Measurements from ENCODE around the gene MAL.

The MAL gene

GRCh38 chr2:94993176-94994062, 32.1 kb upstream of the MAL start:
- H3K27ac ChIP-seq = no peak overlapping the region
- TF ChIP-seq, protein P1, sequence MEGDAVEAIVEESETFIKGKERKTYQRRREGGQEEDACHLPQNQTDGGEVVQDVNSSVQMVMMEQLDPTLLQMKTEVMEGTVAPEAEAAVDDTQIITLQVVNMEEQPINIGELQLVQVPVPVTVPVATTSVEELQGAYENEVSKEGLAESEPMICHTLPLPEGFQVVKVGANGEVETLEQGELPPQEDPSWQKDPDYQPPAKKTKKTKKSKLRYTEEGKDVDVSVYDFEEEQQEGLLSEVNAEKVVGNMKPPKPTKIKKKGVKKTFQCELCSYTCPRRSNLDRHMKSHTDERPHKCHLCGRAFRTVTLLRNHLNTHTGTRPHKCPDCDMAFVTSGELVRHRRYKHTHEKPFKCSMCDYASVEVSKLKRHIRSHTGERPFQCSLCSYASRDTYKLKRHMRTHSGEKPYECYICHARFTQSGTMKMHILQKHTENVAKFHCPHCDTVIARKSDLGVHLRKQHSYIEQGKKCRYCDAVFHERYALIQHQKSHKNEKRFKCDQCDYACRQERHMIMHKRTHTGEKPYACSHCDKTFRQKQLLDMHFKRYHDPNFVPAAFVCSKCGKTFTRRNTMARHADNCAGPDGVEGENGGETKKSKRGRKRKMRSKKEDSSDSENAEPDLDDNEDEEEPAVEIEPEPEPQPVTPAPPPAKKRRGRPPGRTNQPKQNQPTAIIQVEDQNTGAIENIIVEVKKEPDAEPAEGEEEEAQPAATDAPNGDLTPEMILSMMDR (conservative IDR thresholded peaks at IDR 0.05) = no peak
- no peak for TF ChIP-seq ZFX (IDR thresholded peaks at IDR 0.05)

DNA sequence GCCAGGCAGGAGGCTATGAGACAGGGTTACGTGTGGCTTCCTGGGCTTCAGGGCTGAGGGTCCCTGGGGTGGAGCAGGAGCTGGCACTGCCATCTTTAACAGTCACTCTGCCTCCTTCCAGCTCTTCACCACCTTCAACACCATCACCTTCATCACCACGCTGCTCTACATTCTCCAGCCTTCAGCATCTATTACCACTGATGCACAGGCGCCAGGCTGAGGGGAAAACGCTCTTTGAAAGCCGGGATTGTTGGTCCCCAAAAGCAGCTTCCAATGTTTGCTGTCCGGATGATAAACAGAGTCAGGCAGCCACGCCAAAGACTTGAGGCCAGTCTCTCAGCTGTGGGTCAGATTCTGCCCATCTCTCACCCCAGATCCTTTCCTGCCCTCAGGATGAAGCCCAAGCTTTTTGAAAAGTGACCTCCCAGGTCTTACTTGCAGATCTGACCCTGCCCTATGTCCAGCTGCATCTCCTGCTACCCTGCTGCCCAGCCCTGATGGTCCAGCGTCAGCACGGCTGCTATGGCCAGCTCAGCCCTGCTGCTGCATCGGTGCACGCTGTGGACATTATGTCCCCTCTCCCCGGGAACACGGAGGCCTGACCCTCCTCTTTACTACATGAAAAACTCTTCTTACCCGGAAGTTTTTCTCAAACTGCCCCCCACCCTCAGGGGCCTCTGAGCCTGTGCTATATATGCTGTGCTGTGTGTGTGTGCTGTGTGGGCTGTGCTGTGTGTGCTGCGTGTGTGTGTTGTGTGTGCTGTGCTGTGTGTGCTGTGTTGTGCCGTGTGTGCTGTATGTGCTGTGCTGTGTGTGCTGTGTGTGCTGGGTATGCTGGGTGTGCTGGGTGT, 31.2 kb upstream of the MAL start:
- H3K27ac ChIP-seq = no peak overlapping the region
- no peak for TF ChIP-seq ZFX (IDR thresholded peaks at IDR 0.05)
- TF ChIP-seq, protein P1 (conservative IDR thresholded peaks at IDR 0.05) = no peak

DNA sequence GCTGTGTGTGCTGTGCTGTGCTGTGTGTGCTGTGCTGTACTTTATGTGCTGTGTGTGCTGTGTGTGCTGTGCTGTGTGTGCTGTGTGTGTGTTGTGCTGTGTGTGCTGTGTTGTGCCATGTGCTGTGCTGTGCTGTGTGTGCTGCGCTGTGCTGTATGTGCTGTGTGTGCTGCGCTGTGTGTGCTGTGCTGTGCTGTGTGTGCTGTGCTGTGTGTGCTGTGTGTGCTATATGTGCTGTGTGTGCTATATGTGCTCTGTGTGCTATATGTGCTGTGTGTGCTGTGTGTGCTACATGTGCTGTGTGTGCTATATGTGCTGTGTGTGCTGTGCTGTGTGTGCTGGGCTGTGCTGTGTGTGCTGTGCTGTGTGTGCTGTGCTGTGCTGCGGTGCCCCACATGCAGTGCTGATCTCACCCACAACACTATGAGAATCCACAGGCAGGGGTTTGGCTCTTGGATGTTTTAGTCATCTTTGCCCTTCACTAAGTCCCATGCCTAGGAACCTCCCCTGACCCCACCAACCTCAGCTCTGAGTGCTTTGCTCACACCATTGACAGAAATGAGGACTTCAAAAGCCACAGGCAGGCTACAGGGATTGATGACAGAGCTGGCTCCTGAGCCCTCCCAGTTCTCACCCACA, 30.5 kb upstream of the MAL start:
- no peak overlapping the region for H3K27ac ChIP-seq
- TF ChIP-seq, protein P1 (conservative IDR thresholded peaks at IDR 0.05) = no peak
- no peak for TF ChIP-seq ZFX (IDR thresholded peaks at IDR 0.05)

DNA sequence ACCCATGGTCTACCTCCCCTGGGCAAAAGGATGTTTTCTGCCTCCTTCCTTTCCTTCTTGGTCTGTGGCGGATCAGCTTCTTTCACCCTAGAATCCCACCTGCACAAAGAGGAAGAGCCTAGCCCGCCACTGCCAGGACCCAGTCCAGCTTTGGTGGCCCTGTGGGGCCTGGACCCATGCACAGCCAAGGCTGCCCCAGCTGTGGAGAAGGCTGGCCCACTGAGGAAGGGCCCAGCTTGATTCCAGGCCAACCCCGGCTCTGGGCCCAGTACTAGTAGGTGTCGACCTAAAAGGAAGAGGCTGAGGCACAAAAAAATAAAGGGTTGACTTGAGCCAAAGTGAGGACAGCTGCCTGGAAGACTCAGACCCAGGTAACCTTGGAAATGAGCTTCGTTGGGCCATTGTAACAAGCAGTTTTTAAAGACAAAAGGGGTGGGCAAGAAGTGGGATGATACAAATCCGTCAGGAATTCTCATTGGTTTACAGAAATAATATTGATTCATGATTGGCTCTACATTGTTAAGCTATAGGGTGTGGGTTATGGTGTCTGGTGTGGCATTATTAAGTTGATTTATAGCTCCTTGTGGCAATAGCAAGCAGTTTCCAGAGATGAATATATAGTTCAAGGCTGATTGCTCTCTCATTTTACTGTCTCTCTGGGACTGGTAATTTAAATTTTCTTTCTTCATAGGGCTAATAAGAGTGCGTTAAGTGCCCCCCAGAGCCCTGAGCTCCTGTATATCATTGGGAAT, 29.8 kb upstream of the MAL start:
- TF ChIP-seq, protein P1 (conservative IDR thresholded peaks at IDR 0.05) = no peak
- no peak for TF ChIP-seq ZFX (IDR thresholded peaks at IDR 0.05)
- H3K27ac ChIP-seq = no peak overlapping the region

DNA sequence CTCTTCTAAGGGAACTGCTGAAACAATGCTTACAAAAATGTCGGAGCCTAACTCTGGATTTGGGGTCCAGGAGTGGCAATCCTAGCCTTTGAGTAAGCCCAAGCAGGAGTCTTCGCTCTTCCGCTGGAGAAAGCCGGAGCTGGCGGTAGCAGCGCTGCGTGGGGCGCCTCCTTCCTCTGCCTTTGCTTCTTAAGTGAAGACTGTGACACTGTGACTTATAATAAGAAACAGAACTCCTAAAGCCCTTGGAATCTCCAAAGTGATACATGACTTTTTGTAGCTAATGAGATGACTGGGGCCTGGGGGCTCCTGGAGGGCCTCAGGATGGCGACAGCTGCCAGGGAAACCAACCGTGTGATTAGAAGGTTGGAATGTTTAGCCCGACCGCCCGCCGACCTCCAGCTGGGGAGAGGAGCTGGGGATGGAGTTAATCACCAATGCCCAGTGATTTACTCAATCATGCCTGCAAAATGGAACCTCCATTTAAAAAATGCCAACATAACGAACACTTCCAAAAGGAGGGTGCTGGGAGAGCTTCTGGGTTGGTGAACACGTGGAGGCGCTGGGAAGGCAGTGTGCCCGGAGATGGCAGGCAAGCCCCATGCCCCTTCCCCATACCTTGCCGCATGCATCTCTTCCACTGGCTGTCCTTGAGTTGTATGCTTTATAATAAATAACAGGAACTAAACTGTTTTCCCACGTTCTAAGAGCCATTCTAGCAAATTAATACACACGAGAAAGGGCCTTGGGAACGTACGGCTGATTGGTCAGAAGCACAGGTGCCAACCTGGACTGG, 29.0 kb upstream of the MAL start:
- TF ChIP-seq, protein P1 (conservative IDR thresholded peaks at IDR 0.05) = no peak
- no peak for TF ChIP-seq ZFX (IDR thresholded peaks at IDR 0.05)

More for the DNA sequence above, 29.0 kb upstream of the MAL start:
- H3K27ac ChIP-seq = no peak overlapping the region

Measured in C4-2B (cell line).